ENCODE data around the gene CERKL. TPM values are rescaled to one million over a fixed set of nuclear protein-coding genes. Genes with fewer than 3 reads are reported as not detected.

CERKL gene
- total RNA-seq, 4 donors from 2014 or later, result not detected

GRCh38 chr2:181585732-181586131, 71.2 kb downstream of the CERKL start:
- TF ChIP-seq POLR2A (IDR thresholded peaks at IDR 0.05) (no peak), CTCF (IDR thresholded peaks at IDR 0.05) (no peak), EP300 (IDR thresholded peaks at IDR 0.05) (no peak)
- H3K4me1 ChIP-seq, result no peaks in the 10 kb centered on the region
- no peak overlapping the region for H3K4me3 ChIP-seq
- H3K9me3 ChIP-seq, result no peaks in the 10 kb centered on the region
- H3K27me3 ChIP-seq, result no peaks in the 10 kb centered on the region
- H3K36me3 ChIP-seq, result no peaks in the 10 kb centered on the region
- WGBS, 2 donors, result 63 to 69% methylated on average over 3 of the region's 3 CpGs
- no peak for DNase-seq (ENCODE audit: low spot score in 2 of 2)
- H3K27ac ChIP-seq, result no peak overlapping the region

- no peak for TF ChIP-seq CTCF (IDR thresholded peaks at IDR 0.05)
- no peak for TF ChIP-seq POLR2A (IDR thresholded peaks at IDR 0.05)
- TF ChIP-seq EP300 (IDR thresholded peaks at IDR 0.05), result no peak
- H3K4me3 ChIP-seq, result no peak overlapping the region
- DNase-seq (ENCODE audit: low spot score in 2 of 2), result no peak
- no peaks in the 10 kb centered on the region for H3K9me3 ChIP-seq
- 74 to 92% methylated on average over 2 of the region's 2 CpGs for WGBS, 2 donors
- no peaks in the 10 kb centered on the region for H3K27me3 ChIP-seq
- no peak overlapping the region for H3K27ac ChIP-seq
- no peaks in the 10 kb centered on the region for H3K36me3 ChIP-seq
- no peaks in the 10 kb centered on the region for H3K4me1 ChIP-seq
Measured at GRCh38 chr2:181581534-181581933, 75.4 kb downstream of the CERKL start.

DNA sequence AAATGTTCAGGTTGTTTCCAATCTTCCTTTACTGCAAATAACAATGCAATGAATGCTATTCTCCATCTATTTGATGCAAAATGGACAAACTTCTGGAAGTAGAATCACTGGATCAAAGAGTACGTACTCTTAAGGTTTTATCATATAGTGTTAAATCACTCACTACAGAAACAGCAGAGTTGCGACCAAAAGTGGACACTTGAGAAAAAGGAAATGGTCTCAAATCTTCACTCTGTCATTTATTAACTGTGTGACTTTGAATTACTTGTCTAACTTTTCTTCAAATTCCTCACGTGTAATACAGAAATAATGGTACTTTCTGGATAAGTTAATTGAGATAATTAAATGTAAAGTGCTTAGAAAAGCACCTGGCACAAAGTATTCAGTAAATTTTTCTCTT, 78.1 kb downstream of the CERKL start:
- TF ChIP-seq CTCF (IDR thresholded peaks at IDR 0.05) (no peak), POLR2A (IDR thresholded peaks at IDR 0.05) (no peak), EP300 (IDR thresholded peaks at IDR 0.05) (no peak)
- Histone ChIP-seq H3K4me1 (no peaks in the 10 kb centered on the region), H3K27ac (no peak overlapping the region), H3K27me3 (no peaks in the 10 kb centered on the region), H3K36me3 (no peaks in the 10 kb centered on the region), H3K9me3 (no peaks in the 10 kb centered on the region), H3K4me3 (no peak overlapping the region)
- DNase-seq (ENCODE audit: low spot score in 2 of 2), result no peak
- WGBS, 2 donors, result 53 to 62% methylated on average over 3 of the region's 3 CpGs

DNA sequence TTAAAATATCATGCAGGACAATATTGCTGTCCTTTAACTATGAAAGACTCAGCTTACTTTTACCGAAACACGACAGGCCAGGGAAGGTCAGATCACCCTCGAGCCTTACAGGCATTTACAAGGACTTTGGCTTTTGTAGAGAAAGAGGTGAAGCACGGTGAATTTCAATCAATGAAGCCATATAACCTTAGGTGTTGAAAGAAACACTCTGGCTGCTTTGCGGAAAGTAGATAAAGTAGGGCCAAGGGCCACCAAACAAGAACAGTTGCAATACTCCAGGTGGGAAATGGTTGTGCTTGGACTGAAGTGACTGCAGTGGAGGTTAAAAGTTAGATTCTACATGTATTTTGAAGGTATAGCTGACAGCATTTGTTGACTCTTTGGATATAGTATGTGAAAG, 80.5 kb downstream of the CERKL start:
- no peak for DNase-seq (ENCODE audit: low spot score in 2 of 2)
- H3K27ac ChIP-seq, result no peak overlapping the region
- no peak for TF ChIP-seq POLR2A (IDR thresholded peaks at IDR 0.05)
- no peak for TF ChIP-seq EP300 (IDR thresholded peaks at IDR 0.05)
- no peak for TF ChIP-seq CTCF (IDR thresholded peaks at IDR 0.05)
- H3K27me3 ChIP-seq, result no peaks in the 10 kb centered on the region
- no peak overlapping the region for H3K4me3 ChIP-seq
- H3K36me3 ChIP-seq, result no peaks in the 10 kb centered on the region
- no peaks in the 10 kb centered on the region for H3K4me1 ChIP-seq
- WGBS, 2 donors, result 74 to 81% methylated on average over 5 of the region's 5 CpGs
- H3K9me3 ChIP-seq, result no peaks in the 10 kb centered on the region

DNA sequence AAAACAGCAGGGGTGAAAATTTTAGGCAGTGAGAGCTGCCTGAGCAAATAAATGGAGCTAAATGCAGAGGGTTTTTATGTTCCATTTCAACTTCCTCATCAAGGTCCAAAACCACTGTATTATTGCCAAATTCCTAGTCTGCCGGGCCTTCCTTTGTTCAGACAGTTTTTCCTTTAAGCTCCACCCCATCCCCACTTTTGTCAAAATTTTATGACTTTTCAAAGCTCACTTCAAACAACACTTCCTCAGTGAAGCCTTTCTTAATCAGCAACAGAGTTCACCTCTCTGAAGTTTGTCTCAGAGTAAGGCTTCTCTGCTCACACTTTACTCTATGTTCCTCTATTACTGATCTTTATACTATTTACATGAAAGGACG, 81.3 kb downstream of the CERKL start:
- Histone ChIP-seq H3K36me3 (no peaks in the 10 kb centered on the region), H3K4me1 (no peaks in the 10 kb centered on the region), H3K9me3 (no peaks in the 10 kb centered on the region), H3K4me3 (no peak overlapping the region), H3K27ac (no peak overlapping the region), H3K27me3 (no peaks in the 10 kb centered on the region)
- no peak for DNase-seq (ENCODE audit: low spot score in 2 of 2)
- WGBS, 2 donors, result 43 to 49% methylated on average over 2 of the region's 2 CpGs
- TF ChIP-seq EP300 (IDR thresholded peaks at IDR 0.05) (no peak), CTCF (IDR thresholded peaks at IDR 0.05) (no peak), POLR2A (IDR thresholded peaks at IDR 0.05) (no peak)
